CD4-positive, alpha-beta T cell treated with Interleukin-21 for 1 hour (primary cell): ENCODE measurements around the gene OSBPL1A.

Source experiments
- DNase-seq: peaks from one replicate; pipeline ENCODE4 v3.0.0-alpha.2; 2020

The OSBPL1A gene

DNA sequence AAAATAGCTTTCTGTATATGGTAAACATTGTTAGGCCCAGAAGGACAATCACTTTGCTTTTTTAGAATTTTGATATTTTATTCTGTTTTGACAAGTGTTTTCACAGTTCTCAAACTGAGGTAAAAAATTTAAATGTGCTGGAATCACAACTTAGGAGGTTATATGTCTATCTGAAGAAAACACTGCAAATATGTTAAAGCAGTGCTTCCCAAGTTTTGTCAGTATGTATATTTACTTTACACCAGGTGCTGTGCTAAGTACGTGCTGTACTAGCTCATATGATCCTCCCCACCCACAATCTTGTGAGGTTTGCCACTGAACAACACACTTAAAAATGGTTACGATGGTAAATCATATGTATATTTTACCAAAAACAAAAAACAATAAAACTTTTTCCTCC is 134.6 kb downstream of the OSBPL1A start:
- no peak for DNase-seq

DNA sequence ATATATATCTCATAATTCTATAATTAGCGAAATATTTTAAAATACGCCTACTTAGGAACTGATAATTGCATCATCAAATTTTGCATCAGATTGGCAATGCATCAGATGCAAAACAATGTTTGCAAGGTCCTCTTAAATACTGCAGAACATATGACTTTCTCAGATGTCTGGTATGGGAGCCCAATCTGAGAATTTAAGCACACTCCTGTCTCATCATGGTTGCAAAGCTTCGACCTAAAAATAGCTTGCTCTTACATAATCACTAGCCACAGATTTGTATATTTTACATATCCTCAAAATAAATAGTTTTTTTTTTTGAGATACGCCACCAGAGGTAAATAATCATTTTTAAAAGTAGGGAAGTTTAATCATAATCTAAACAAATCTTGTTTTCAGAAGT is 135.5 kb downstream of the OSBPL1A start:
- DNase-seq = no peak

DNA sequence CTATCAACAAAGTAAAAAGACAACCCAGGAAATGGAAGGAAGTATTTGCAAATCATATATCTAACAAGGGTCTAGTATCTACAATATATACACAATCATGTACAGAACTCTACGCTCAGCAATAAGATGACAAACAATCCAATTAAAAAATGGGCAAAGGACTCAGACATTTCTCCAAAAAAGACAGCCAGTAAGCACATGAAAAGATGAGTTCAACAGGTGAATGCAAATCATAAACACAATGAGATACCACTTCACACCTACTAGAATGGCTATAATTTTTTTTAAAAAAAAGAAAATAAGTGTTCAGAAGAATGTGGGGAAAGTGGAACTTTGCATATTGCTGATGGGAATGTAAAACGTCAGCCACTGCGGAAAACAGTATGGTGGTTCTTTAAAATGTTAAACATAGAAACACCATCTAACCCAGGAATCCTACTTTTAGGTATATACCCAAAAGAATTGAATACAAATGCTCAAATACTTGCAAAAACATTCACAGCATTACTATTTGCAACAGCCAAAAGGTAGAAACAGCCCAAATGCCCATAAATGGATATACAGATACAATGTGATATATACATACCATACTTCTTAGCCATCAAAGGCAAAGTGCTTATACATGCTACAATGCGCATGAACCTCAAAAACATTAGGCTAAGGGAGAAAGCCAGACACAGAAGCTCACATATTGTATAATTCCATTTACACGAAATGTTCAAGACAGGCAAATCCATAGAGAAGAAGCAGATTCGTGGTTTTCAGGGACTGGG is 137.6 kb downstream of the OSBPL1A start:
- no peak for DNase-seq

DNA sequence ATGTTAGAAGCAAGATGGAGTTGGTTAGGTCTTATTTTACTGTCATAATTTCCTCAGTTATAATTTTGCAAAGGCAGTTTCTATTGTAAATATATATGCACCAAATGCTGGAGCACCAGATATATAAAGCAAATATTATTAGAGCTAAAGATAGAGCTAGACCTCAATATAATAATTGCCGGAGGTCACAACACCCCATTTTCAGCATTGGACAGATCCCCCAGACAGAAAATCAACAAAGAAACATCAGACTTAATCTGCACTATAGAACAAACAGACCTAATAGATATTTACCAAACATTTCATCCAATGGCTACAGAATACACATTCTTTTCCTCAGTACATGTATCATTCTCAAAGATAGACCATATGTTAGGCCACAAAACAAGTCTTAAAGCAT is 143.6 kb downstream of the OSBPL1A start:
- no peak for DNase-seq

DNA sequence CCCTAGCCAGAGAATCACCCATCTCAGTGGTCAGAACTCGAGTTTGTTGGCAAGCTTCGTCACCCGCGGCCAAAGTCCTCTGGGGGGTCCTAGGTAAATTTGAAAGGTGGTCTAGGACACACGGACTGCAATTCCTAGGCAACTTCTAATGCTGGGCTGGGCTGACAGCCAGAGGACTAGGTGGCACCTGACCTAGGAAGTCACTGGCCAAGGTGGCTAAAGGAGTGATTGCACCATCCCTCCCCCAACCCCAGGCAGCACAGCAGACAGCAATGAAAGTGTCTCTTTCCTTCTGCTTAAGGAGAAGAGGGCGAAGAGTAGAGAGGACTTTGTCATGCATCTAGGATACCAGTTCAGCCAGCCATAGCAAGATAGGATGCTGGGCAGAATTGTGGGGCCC is 147.9 kb downstream of the OSBPL1A start:
- DNase-seq = no peak

DNA sequence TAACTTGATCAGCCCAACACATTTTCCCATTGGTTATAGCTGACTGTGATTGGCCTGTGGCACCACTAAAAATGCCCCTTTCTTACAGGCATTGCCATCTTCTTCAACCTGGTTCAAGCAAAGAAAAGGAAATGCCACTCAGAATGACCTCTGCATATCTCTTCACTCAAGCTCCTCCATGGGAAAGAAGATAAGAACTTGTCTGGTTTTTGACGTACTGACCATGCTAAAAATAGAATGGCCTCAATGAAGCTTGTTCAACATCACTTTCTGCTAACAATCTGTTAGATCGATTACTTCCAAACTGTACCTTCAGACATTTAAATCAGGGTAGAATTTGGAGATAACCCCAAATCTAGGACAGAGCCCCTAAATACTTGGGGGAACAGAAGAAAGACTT is 149.3 kb downstream of the OSBPL1A start:
- DNase-seq = no peak

DNA sequence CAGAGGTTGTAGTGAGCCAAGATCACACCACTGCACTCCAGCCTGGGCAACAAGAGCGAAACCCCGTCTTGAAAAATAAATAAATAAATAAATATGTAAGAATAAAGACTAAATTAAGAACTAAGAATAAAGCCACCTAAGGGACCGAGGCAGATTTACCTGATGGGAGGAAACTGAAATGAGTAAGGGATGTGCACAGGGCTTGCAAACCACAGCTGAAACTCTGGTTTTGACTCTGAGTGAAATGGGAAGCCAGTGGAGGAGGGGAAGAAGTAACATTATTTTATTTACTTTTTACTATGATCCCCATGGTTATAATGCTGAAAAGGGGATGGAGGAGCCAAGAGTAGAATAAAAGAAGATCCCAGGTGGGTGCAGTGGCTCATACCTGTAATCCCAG is 151.5 kb downstream of the OSBPL1A start:
- no peak for DNase-seq

DNA sequence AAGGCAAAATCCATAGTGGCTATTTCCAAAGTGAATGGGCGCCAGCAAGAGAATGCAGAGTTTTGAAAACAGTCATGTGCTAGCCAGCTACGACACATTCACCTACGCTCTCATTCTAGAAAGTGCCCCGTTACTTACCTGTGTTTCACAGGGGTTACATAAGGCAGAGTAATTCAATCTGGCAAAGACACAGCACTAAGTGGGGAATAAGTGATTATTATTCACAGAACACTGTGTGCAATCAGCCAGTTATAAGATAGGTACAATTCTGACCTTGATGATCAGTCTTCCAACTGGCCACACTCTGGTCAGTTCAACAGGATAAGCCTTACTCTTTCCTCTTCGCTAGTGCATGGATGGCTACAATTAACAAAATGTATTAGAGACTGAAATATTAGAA is 152.9 kb downstream of the OSBPL1A start:
- DNase-seq = no peak

DNA sequence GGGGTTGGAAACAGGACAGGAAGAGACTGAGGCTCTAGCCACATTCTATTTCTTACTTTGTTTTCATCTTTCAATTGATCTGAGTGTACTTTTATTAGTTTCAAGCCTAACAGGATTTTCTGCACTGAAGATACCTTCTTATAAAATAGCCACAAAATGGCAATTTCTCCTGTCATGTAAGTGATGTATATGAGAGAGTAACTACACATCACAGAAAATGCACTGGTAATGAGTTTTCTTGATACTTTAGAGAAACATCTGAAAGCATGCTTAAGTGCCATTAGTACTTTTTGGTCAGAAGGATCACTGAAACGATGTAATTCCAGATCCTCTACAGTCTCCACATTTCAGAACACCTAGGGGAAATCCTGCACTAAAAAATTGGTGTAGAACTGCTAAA is 153.9 kb downstream of the OSBPL1A start:
- no peak for DNase-seq

DNA sequence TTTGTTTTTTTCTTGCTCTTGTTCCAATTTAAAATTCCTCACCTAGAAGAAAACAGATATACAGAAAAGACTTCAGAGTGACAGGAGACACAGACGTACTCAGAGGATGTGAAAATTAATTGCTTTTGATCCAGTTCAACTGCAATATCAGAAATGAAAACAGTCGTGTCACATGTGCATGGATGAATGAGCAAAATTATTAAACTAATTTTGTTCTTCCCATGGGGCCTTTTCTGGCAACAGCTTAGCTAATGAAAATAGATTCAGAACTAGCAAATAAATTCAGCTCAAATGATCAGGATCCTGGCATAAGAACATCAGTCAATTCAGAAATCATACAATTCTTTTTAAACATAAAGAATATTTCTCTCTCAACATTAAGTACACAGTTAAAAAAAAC is 158.3 kb downstream of the OSBPL1A start:
- DNase-seq = no peak

DNA sequence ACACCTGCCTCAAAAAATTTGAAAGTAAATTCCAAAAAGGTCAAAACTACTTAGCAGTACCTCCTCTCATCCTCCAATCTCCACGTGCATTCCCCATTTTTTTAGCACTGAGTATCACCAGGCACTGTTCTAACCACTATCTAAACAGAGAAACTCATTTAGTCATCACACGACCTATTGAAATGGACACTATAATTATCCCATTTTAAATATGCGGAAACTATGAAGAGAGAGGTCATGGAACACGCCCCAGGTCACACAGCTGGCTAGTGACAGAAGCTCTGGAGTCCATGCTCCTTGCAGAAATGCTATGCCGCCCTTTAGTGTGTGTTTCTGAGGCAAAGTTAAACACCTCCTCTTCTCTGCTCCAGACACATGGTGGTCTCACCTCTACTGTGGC is 159.2 kb downstream of the OSBPL1A start:
- no peak for DNase-seq

DNA sequence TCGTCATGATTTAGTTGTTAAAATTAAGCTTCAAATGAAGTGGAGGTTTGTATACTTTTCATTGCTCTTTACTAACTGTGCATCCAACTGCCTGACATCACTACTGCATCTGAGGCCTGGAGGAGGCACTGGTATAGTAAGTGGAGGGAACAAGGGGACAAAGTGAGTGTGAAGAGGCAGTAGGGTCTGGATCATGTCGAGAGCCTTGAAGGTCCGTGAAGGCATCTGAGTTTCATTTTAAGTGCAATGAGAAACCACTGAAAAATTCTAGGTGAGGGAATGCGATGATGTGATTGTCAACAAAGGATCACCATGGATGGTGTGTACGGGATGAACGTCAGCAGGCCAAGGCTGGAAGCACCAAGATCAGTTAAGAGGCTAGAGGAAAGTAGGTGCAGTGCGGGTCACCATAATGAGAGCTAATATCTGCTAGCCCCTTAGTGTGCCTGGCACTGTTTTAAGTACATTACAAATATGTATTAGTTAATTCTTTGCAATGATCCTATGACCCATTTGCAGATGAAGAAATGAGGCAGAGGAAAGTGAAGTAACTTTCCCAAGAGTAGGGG is 162.7 kb downstream of the OSBPL1A start:
- DNase-seq = no peak

DNA sequence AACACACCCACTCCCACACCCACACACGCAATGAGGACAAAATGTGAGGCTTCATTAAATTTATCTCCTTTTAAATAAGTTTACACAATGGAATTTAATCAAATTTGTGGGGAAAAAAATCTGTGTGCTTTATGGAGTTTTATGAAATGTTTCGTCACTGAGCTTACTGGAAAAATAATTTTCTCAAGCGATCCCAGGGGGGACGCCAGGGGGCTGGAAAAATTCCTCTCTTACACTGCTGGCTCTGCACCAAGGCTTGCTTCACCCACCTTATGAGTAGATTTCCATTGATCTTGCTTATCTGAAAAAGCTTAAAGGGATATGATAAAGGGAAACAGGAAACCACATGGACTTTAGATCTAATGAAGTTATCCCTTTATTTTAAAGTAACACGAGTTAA is 163.3 kb downstream of the OSBPL1A start:
- DNase-seq = no peak

DNA sequence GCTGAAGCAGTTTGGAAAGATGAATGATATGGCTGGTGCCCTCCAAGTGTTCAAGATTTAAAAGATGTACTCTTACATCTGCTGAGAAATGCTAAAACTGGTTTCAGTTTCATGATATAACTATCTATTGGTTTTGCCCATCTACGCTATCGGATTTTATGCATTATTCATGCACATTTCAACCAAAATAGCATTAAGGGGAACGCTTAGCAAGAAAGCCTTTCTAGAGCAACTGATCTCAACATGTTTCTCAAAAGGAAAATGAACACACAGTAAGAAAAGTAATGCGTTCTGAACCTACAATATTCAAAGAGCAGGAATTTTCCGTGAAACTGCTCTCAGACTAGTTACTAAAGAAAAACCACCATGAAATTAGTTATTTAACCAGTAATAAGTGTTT is 164.8 kb downstream of the OSBPL1A start:
- no peak for DNase-seq

DNA sequence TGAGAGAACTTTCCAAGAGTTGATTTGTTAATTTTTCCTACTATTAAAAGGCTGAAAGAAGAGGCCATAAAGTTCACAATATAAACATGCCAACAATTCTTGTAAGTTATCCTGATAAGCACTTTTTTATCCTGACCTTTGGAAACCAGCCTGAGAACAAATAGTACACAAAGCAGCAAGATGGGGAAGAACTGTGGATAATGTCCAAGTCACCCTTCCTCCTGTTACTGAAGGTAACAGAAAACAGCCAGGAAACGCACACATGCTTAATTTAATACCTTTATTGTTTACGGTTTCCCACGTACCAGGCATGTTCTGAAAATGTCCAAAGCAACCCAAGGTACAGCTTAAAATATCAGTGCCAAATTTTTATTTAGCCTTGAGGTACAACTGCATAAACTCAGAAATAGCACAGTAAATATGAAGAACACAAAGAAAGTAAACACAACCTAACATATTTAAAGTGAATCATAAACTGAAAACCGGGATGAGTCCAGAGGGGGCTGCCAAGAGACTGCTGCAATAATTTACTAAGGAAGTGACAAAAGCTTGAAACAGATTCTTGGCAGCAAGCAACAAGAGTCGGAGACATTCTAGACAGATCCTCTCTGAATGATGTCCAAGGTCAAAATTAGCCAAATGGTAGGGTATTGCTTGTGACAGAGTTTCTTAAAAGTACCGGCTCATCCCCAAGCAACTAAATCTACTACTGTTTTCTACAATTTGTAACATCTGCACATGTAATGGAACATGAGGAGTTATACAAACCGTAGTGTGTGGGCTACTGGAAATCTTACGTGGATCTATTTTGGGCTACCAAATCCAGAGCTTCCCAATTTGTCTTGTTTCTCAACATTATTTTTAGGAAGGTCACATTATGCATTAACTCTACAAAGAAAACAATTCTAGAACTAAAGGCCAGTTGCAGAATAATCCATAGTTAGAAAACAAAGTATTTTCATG is 165.6 kb downstream of the OSBPL1A start:
- no peak for DNase-seq

DNA sequence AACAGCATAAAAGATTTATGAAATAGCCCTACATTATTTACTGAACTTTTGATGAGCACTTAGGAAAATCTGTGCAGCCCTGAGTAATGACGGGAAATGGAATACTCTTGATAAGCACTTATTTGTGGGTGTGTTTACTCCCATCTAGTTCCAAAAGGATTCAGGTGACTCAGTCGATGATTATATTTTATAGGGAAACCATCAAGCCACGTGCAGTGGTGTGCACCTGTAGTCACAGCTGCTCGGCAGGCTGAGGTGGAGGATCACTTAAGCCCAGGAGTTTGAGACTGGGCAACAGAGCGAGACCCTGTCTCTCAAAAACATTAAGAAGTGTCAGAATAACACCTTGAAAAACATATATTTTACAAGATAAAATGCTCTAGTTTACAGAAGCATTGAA is 166.9 kb downstream of the OSBPL1A start:
- DNase-seq = no peak

DNA sequence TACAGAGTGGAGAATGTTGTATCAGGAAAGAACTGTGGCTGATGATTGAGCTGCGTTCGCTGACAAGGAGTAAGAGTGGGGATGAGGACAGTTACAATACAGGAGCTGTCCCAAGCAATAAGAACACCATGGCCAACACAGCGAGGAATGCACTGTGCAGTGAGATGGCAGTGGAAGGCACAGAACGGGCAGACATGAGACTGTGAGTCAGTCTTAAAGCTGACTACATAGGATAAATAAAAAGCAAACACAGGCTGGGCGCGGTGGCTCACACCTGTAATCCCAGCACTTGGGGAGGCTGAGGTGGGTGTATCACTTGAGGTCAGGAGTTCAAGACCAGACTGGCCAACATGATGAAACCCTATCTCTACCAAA is 169.0 kb downstream of the OSBPL1A start:
- DNase-seq = no peak

DNA sequence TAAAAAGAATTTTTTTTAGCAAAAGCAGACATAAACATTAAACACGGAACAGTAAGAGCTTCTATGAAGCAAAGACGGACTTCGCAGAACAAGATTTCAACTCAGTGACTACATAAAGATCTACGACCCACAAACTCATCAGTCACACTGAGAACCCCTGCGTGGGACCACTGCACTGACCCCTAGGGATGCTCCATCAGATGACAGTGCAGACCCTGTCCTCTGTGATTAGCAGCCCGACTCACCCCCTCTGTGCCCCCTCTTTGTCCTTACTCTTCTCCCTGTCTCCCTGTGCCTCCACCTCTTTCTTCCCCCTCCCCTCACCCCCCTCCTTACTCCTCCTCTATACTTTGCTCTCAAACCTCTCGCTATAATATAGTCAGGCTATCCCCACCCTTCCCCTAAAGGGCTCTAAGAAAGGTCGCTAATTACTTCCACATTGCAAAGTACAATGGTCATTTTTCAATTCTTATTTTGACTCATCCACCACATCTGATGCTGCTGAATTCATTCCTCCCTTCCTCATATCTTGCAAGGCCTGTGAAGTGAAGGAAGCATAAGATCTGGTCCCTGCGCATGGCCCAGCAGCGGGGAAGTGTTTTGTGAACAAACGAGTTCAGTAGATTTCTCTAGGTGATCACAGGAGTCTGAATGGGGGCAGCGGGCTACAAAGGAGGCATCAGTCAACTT is 169.5 kb downstream of the OSBPL1A start:
- DNase-seq = no peak

DNA sequence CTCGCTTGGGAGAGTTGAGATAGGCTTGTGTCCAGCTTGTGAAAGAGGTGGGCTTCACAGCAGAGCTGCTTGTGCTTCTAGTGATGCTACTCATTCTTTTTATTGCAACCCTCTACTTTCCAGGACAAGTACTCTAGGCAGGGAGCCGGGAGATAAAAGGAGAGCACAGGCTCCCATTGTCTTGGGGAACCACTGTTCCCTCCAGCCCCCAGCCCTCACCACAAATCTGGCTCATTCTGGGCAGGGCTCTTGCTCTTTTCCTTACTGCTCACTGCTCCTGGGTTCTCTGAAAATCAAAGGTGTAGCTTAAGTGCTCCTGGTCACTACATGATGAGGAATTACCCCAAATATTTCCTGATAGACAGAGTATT is 177.3 kb downstream of the OSBPL1A start:
- DNase-seq = no peak

DNA sequence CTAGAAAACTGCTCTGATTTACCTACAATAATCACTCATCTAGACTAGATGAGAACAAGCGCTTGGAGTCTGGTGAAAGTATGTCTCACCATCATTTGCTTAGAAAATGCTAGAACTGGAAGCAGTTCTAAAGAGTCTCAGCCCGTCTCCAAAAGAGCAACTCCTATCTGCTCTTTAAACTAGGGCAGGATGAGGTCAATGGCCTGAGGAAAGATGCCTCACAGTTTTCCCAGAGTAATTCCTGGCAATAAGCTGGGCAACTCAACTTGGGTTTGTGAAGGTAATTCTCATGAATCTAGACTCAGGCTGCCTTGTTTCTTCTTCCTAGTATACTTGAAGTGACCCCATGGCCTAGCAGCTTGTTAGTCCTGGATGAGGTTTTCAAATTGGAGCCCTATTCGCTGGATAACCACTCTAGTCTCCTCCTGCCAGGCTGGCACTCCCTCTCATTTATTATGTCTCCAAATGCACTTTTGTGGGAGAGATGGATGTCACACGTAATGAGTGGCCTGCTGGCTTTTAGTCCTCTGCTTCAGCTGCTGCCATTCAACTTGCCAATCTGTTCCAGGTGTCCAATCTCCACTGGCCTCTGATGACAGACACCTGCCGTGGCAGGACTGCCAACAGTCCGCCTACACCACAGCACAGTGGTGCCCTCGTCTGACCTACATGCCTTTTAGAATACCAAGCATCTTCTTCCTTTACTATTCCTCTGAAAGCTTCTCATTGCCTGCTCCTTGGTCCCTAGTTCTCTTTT is 177.9 kb downstream of the OSBPL1A start:
- DNase-seq = no peak

DNA sequence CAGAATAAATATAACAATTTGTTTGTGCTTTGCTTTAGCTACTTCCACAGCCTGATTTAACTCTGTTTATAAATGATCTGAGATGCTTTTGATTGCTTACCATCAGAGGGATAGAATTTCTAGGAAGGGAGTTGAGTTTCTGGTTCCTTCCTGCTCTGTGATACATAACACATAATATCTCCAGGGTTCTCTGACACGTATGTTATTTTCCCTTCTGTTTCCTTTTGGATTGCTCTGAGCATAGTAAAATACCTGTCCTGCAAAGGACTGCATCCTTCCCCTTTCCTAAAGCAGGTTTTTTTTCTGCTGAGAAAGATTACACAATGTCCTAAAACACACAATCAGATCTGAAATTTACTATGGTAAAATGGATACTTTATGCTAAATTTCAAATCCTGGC is 182.7 kb downstream of the OSBPL1A start:
- DNase-seq = no peak

DNA sequence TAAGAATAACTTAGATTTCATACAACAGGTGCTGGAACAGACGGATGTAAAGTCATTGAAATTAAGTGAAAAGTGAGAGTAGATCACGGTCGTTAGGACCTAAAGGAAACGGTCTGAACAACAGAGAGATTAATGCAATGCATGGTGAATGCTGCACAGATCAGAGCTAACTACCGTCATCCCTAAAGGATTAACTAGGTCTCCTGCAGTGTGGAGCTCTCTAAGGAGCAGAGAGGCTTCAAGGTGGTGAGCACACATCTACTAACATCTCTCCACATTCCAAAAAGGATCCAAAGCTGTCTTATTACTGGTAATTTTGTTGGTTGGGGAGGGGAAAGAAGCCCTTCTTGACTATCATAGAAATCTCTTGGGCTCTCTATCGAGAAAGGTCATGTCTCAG is 183.5 kb downstream of the OSBPL1A start:
- no peak for DNase-seq

DNA sequence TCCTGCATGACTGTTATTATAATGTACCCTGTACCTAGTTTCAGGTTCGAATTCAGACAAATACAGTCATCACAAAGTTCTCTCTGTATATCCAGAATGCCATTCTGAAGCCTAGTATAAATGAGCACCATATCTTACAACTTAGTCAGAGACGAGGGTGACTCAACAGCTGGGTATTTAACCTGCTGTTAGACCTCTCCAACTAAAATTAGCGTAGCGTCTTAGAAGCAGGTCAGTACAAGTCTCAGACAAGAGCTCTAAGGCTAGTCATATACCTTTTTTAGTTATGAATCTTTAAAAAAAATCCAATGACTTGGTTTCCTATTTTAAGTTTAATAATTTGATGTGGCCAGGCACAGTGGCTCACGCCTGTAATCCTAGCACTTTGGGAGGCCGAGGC is 184.7 kb downstream of the OSBPL1A start:
- no peak for DNase-seq
